ENCODE data around the gene SCNN1B.

SCNN1B gene

GRCh38 chr16:23402100-23402499 is 100.0 kb downstream of the SCNN1B start:
- H3K4me3 ChIP-seq (ENCODE audit: control insufficient read depth, low read depth, low read length) = no peak overlapping the region
- TF ChIP-seq CTCF (conservative IDR thresholded peaks at IDR 0.05; ENCODE audit: control insufficient read depth, insufficient read depth, low read depth, low read length) = no peak
- no peak for DNase-seq (ENCODE audit: low read depth)

- no peak for TF ChIP-seq CTCF (conservative IDR thresholded peaks at IDR 0.05; ENCODE audit: control insufficient read depth, insufficient read depth, low read depth, low read length)
- peak; percentile 27 for DNase-seq (ENCODE audit: low read depth)
- no peak overlapping the region for H3K4me3 ChIP-seq (ENCODE audit: control insufficient read depth, low read depth, low read length)
Measured at GRCh38 chr16:23403547-23403946, 101.4 kb downstream of the SCNN1B start.

GRCh38 chr16:23406024-23406423 is 103.9 kb downstream of the SCNN1B start:
- TF ChIP-seq CTCF (conservative IDR thresholded peaks at IDR 0.05; ENCODE audit: control insufficient read depth, insufficient read depth, low read depth, low read length) = no peak
- no peak overlapping the region for H3K4me3 ChIP-seq (ENCODE audit: control insufficient read depth, low read depth, low read length)
- DNase-seq (ENCODE audit: low read depth) = no peak

GRCh38 chr16:23406546-23407240 is 104.6 kb downstream of the SCNN1B start:
- no peak overlapping the region for H3K4me3 ChIP-seq (ENCODE audit: control insufficient read depth, low read depth, low read length)
- TF ChIP-seq CTCF (conservative IDR thresholded peaks at IDR 0.05; ENCODE audit: control insufficient read depth, insufficient read depth, low read depth, low read length) = no peak
- peak; percentile 32 for DNase-seq (ENCODE audit: low read depth)

- H3K4me3 ChIP-seq (ENCODE audit: control insufficient read depth, low read depth, low read length) = no peak overlapping the region
- DNase-seq (ENCODE audit: low read depth) = no peak
- no peak for TF ChIP-seq CTCF (conservative IDR thresholded peaks at IDR 0.05; ENCODE audit: control insufficient read depth, insufficient read depth, low read depth, low read length)
Measured at GRCh38 chr16:23407436-23408127, 105.5 kb downstream of the SCNN1B start.

- TF ChIP-seq CTCF (conservative IDR thresholded peaks at IDR 0.05; ENCODE audit: control insufficient read depth, insufficient read depth, low read depth, low read length) = no peak
- no peak for DNase-seq (ENCODE audit: low read depth)
- no peak overlapping the region for H3K4me3 ChIP-seq (ENCODE audit: control insufficient read depth, low read depth, low read length)
Measured at GRCh38 chr16:23408242-23408822, 106.2 kb downstream of the SCNN1B start.

All from fibroblast of mammary gland (primary cell).